ENCODE measurements around the gene RDM1.

DNA sequence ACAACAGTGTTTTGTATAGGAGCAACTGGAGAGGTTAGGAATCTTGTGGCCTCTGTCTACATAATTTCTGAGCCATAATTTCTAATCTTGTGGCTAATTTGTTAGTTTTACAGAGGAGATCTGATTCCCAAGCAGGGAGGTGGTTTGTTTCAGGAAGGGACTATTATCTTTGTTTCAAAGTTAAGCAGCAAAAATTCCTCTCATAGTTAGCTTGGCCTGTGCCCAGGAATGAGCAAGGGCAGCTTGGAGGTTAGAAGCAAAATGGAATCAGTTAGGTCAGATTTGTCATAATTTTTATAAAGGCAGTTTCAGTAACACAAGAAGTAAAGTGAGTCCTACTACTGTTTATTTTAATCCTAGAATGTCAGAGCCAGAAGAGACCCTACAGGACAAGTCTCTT lies 2.0 kb upstream of the RDM1 start:
- TF ChIP-seq POLR2A (IDR thresholded peaks at IDR 0.05), result no peak
- TF ChIP-seq, protein P1, sequence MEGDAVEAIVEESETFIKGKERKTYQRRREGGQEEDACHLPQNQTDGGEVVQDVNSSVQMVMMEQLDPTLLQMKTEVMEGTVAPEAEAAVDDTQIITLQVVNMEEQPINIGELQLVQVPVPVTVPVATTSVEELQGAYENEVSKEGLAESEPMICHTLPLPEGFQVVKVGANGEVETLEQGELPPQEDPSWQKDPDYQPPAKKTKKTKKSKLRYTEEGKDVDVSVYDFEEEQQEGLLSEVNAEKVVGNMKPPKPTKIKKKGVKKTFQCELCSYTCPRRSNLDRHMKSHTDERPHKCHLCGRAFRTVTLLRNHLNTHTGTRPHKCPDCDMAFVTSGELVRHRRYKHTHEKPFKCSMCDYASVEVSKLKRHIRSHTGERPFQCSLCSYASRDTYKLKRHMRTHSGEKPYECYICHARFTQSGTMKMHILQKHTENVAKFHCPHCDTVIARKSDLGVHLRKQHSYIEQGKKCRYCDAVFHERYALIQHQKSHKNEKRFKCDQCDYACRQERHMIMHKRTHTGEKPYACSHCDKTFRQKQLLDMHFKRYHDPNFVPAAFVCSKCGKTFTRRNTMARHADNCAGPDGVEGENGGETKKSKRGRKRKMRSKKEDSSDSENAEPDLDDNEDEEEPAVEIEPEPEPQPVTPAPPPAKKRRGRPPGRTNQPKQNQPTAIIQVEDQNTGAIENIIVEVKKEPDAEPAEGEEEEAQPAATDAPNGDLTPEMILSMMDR (IDR thresholded peaks at IDR 0.05), result no peak
- no peak for TF ChIP-seq POLR2AphosphoS5 (IDR thresholded peaks at IDR 0.05)

Data from stomach (tissue), 4 donors.